SU-DHL-6 (cell line): ENCODE results near the gene PLA1A.

Experiments
- EZH2phosphoT487 ChIP-seq: fragments of 200-600 bp; sonication (generic), shearing (Covaris generic); conservative IDR thresholded peaks from 2 replicates; pipeline ENCODE4 v1.6.1; 2018; ENCODE audit warnings: mild to moderate bottlenecking, antibody characterized with exemption, low read length, moderate library complexity, mixed read lengths
- TF ChIP-seq, protein P1 (sequence below): fragments of 200-600 bp; sonication (generic); IDR thresholded peaks from one replicate; pipeline ENCODE4 v1.5.1; 2017; ENCODE audit warnings: antibody characterized with exemption, mild to moderate bottlenecking, low read length, moderate library complexity; ENCODE audit not compliant: insufficient read depth, poor library complexity, severe bottlenecking

DNA sequence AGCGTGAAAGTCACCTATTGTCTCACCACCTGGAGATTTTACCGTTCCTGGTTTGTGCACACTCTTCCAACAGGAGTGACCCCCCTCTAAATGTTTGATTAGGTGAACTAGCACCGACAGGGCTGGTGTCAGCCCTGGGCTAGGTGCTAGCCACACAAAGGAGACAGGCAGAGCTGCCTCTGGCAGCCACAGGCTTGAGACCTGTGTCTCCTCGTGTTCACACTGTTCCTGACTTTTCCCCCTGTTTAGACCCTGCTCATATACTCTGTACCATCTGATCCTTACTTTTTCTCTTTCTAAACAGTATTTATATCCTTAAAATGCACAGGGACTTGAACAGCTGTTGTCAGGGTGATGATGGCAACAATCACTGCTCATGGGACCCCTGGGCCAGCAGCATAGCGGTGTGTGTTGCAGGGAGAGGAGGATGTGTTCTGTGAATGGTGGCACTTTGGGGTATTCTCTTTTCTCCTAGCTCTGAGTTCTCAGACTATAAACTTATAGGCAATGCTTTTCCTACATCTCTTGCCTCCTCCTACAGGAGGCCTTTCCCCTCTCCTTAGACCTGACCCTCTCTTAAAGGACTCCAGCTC is 43.8 kb upstream of the PLA1A start:
- TF ChIP-seq, protein P1, sequence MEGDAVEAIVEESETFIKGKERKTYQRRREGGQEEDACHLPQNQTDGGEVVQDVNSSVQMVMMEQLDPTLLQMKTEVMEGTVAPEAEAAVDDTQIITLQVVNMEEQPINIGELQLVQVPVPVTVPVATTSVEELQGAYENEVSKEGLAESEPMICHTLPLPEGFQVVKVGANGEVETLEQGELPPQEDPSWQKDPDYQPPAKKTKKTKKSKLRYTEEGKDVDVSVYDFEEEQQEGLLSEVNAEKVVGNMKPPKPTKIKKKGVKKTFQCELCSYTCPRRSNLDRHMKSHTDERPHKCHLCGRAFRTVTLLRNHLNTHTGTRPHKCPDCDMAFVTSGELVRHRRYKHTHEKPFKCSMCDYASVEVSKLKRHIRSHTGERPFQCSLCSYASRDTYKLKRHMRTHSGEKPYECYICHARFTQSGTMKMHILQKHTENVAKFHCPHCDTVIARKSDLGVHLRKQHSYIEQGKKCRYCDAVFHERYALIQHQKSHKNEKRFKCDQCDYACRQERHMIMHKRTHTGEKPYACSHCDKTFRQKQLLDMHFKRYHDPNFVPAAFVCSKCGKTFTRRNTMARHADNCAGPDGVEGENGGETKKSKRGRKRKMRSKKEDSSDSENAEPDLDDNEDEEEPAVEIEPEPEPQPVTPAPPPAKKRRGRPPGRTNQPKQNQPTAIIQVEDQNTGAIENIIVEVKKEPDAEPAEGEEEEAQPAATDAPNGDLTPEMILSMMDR: no peak
- no peak for TF ChIP-seq EZH2phosphoT487
